Iris pigment epithelial cell (primary cell): ENCODE results near the gene DAPK2.
A peak's percentile ranks its signal among the peaks of the same experiment; 100 is the strongest.
"Not testable (repeated sequence)": the region's sequence is repeated elsewhere in the genome, so short reads cannot be mapped to it uniquely, and the experiment has no call there.

ENCODE experiments used
- DNase-seq: peaks from one replicate; pipeline ENCODE4 v3.0.0-alpha.2; 2011; ENCODE audit warnings: low read depth

DAPK2 gene

DNA sequence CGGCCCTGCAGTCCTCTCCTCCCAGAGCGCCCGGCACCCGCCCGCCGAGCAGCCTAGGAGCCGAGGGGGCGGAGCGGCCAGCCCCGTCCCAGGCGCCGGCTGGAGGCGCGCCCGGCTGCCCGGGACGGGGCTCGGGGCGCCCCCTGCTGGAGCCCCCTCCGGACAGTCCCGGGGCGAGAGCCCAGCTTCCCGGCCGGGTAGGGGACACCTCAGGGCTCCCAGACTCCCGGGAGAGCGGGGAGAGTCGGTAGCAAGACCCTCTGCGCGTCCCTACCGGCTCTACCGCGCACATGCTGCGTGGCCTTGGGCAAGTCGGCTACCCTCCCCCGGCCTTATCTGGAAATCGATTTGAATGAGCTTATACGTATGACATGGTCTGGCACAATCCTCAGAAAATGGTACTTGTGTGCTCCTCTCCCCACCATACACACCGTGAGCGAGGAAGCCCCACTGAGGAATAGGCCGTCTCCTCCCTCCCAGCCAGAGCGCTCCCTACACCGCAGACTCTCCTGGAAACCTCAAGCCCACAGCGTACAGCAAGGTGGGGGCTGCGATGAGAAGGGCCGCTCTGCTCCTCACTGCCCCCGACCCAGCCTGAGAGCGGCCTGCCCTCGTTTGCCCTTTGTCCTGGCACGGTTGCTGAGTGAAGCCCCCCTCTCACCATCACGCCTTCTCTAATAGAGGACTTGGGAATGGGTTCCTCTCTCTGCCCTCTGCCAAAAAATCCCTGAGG, at the start of gene DAPK2:
DAPK2 (minus strand) TSS at position 65 of the 733 bp plus-strand sequence. CDS start 6,224 bp downstream, outside the sequence.
- DNase-seq: peak; percentile 49

DNA sequence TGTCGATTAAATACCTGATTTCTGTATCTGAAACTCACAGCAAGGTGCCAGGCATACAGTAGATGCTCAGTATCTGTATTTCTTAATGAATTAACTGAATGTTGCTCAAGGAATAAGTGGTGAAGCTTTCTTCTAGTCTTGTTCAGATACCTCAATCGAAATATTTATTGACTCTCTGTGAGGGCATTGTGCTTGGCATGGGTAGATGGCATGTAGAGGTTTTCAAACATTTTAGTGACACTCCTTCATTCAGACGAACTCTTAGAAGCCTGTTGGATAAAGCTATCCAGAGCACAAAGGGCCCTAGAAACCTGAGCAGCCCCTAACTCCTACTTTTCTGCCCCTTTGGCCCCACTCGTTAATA, 49.1 kb upstream of the DAPK2 start:
- DNase-seq: no peak

DNA sequence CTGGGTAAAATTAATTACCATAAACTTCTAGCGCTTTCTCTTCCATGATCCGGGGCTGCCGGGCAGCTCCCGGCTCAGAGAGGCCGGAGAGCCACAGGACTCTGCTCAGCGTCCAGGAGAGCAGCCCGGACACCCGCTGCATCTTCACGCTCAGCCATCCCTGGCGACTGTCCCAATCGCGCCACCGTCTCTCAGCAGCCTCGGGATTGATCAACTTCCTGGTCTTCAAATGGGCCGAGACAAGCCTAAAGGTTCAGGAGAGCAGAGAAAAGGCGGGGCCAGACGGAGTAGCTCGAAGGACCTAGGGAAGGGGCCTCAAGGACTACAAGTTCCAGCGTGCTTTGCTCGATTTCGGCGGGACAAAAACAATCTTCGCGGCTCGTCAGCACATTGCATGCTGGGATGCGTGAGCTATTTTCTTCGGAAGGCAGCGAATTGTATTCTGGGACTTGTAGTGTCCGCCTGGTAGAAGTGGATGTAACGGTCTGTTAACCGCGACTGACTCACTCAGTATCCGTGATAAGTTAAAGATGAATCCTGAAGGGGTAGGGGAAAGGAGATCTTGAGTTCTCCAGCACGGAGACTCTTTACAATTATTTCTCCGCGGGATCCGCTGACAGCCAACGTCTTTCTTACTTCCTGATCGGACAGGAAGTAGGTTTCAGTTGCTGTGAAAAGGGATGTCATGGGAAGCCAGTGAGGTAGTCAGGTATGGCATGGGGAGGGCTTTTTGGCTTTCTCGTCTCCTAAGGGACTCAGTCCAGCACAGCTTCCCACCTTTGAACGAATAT, 47.5 kb upstream of the DAPK2 start, which contains the start of gene CIAO2A:
CIAO2A (minus strand) TSS at position 212 of the 791 bp plus-strand sequence; CDS start at position 142, 70 bp downstream.
- DNase-seq: peak; percentile 99

DNA sequence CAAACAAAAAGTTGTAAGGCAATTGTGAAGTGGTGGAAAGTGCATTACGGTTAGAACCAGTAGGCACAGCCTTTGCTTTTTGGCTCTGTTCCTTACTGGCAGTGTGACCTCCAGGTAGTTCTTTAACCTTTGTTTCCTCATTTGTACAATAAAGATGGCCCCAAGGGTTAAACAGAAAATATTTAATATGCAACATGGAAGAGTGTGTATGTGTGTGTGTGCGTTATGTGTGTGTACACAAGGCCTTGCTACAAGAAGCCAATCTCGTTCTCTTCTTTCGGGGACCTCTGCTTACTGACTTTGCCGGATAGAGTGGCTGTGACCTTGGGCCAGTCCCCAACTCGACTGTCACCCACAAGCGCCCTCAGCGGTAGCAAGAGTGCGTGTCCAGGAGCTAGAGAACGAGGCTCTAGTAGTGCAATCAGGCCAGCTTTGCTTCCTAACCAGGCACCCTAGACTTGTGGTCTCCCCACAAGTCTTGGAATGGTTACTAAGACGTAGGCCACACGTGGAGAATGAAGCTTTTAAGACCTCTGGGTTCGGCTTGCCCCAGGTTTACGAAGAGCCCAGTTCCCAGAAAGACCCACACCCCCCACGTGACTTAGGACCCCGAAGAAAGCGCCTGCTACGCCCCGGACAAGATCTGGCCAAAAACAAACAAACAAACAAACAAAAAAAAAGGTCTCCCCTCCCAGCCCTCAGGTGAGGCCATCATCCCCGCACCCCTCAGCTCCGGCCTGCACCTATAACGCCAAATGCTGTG, 46.8 kb upstream of the DAPK2 start:
- DNase-seq: peak; percentile 83

DNA sequence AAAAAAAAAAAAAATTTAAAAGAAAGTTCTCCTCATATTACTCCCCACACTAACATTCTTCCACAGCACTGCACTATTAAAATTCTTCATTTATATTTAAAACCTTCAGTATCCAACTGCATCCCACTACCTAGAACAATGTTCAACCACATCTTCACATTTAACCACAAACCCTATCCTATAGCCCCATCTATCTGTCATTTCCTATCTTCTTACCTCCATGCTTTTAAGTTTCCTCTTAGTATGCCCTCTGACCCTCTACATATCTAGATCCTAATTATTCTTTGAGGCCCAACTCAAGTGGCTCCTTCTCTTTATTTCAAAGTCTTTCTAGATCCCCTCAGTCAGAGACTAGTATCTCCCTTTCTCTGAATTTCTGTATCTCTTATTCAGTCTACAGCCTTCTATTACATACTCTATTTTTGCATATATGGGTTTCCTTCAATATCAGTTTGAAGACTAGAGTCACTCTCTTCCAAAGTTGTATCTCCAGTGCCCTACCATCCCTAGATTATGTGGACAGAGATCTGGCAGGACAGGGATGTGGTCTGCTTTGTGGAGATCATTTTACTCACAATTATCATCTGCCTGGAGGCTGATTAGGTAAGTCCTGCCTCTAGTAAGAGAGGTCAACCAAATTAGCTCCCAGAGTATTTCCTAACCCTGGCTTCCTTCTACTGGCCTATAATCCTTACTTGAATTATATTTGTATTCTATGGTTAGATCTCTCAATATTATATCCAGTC, 46.0 kb upstream of the DAPK2 start:
- DNase-seq: no peak

DNA sequence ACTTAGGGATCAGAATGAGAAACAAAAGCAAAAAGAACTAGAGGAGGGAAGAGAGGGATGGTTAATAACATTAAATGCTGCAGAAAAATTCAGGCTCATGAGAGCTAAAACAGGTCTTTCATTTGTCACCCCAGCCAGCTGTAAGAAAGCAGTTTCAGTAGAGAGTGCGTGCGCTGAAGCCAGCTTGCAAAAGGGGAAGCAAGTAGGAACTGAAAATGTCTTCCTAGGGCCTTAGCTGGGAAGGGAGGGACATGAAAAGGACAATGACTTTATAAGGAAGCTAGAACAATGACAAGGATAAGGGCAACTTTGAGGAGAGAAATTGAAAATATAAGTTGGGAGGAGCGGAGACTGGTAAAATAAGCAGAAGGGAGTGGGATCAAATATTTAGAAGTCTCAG, 44.2 kb upstream of the DAPK2 start:
- no peak for DNase-seq

DNA sequence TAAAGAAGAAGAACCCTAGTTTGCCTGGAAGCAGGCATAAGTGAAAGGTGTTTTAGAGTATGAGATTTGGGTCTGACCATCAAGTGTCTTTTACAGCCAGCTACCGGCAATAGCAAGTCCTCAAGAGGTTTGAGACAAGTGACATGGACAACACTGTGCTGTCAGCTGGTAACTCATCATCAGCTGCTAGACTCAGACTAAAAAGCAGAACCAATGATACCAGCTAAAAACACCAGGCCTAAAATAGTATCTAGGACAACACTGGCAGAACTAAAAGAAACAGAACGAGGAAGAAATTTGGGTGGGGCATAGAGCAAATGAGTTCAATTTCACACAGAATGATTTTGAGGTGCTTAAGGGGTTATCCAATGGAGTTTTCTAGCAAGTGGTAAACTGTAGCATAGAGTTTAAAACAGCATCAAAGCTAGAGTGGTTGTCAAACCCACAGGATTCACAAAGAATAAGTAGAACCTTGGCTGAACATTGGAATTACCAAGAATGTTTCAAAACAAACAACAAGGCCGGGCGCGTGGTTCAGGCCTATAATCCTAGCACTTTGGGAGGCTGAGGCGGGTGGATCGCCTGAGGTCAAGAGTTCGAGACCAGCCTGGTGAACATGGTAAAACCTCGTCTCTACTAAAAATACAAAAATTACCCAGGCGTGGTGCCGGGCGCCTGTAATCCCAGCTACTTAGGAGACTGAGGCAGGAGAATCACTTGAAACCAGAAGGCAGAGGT, 43.4 kb upstream of the DAPK2 start:
- DNase-seq: no peak

DNA sequence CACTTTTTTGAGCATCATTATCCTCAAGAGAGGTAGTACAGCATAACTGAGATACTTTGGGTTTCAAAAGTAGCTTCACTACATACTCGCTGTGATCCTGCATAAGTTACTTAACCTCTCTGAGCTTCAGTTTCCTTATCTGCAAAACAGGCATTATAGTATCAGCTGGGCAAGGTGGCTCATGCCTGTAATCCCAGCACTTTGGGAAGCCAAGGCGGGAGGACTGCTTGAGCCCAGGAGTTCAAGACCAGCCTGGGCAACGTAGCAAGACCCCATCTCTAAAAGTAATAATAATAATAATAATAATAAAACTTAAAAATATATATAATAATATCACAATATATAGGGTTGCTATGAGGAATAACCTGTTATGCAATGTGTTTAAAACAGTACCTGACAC, 36.5 kb upstream of the DAPK2 start:
- no peak for DNase-seq

DNA sequence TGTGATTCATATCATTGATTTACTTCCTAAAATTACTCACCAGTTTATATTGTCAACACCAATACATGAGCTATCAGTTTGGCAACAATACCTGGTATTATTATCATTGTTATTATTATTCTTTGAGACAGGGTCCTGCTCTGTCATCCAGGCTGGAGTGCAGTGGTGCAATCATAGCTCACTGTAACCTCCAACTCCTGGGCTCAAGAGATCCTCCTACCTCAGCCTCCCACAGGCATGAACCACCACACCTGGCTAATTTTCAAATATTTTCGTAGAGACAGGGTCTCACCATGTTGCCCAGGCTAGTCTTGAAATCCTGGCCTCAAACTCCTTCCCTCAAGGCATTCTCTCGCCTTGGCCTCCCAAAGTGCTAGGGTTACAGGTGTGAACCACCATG, 27.2 kb upstream of the DAPK2 start:
- DNase-seq: not testable (repeated sequence)

DNA sequence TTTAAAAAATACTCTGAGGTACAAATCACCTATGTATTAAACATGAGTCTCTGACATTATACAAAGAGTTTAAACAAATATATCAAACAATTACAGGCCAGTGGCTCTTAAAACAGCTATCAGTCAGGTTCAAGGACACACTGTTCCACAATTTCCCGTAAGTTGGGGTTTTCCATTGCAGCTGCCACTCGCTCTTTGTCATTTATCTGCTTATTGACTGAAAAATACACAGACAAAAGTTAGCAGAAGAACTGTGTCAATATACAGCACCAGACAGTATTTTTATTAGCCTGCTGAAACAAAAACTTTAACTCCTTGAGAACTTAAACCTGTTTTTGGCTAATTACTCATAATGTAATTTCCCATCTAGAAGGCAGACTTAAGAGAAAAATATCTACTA, 26.5 kb upstream of the DAPK2 start:
- peak; percentile 42 for DNase-seq

DNA sequence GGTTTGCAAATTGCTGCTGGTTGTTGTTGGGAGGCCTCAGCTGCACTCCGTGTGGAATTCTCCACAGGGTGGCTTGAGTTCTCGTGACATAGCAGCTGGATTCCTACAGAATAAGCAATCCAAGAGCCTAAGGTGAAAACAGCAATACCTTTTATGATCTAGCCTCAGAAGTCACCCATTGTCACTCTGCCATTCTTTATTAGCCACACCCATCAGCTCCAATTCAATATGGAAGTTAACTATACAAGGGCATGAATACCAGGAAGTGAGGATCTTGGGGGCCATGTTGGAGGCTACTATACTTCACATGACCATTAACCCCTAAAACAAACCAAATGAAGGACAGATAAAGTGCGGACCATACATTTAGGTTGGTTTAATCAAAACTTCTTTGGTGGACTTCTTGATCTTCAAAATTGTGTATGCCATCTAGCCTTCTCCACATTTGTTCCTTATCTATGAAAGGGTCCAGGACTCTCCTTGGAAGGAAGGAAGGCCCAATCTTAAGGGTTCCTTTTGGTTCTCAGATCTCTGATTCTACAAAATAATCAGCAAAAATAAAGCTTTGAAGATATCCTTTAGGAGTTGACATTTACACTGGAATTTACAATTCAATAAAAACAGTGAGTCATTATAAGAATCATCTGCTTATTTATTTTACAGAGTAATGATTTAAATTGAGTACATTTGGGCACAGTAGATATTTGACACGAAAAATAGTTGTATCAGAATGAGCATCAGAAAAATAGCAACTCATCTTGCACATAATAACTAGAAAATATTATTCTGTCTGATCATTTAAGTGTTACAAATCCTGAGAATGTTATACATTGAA, 25.9 kb upstream of the DAPK2 start:
- DNase-seq: peak; percentile 10

DNA sequence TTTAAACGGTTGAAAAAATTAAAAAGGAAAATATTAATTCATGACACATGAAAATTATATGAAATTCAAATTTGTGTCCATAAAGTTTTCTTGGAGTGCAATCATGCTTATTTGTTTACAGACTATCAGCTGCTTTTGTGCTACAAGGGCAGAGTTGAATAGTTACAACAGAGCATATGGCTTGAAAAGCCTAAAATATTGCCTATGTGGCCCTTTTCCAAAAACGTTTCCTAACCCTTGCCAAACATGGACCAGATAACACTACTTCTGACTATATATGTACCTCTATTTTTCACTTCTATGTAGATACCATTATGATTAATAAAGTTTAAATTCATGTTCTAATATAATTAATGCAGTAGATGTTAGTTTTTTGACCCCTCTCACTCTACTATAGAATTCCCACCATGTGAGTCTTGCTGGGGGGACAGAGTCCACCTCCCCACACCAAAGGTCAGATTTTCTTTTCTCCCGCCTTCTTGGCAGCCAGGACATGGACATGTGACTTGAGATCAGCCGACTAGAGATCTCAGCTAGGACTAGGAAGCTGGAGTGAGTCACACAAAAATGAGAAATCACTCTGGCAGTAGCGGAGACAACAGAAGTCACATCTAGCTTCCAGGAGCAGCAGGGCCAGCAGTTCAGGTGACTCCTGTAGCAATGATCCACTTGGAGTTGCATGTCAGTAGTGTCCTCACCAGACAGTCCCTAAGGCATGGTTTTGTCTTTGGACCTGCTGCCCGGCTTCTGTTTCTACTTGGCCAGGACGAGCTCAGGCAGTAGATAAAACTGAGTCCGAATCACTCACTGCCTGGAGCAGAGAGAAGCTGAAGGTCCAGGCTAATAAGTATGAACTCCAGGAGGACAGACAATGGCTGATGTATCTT, 24.9 kb upstream of the DAPK2 start:
- peak; percentile 94 for DNase-seq

DNA sequence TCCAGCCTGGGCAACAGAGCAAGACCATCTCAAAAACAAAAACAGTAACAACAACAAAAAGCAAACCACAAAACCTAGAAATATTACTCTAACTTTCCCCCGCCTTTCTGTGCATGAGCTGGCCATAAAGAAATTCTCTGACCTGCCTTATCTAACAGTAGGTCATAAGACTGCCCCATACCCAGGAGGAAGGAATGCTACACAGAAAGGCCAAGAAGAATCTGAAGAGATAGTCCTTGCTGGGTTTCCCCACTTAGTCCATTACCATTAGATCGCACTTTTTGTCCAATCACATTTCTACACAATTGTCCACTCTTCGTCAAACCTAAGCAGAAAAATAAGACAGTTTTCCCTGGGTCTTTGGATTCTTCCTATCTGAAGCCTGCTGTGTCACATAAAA, 23.8 kb upstream of the DAPK2 start:
- no peak for DNase-seq

DNA sequence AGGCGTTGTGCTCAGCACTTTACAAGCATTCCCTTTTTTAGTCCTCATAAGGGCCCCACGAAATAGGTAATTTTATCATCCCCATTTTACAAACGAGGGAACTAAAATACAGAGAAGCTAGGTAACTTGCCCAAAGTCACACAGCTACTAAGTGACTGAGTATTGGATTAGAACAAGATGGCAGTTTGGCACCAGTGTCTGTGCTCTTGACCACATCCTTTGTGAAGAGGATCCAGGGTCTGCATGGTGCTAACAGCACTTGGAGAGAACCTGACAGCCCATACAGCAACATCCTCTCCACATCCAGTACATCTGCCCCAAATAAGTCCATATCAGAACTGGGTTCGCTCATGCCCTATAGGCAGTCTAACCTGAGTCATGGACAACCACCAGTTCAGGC, 21.8 kb upstream of the DAPK2 start:
- no peak for DNase-seq

DNA sequence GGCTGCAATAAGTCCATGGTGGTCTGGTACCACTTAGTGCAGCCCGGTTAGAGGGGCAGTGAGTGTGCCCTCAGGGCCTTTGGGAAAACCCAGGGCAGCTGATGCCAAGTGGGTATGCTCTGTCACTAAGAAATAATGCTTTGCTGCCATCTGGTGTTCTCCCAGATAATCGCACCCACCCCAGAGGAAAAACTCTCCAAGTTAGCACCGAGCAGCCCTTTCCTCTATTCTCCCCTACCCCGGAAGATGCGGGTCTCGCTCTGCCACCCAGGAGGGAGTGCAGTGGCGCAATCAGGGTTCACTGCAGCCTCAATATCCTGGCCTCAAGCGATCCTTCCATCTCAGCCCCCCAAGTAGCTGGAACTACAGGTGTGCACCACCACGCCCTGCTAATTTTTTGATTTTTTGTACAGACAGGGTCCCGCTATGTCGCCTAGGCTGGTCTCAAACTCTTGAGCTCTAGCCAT, 21.3 kb upstream of the DAPK2 start:
- peak; percentile 43 for DNase-seq

DNA sequence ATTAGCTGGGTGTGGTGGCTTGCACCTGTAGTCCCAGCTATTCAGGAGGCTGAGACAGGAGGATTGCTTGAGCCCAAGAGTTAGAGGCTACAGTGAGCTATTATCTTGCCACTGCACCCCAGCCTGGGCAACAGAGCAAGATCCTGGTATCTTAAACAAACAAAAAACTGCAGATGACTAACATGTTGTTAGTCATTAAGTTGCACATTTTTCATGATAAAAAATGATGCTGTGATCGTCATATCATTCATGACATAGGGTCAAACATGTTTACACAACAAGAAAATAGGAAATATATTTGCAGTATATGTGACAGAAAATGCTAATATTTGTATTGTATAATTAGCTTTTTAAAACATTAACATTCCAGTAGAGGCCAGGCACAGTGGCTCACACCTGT, 20.2 kb upstream of the DAPK2 start:
- no peak for DNase-seq

DNA sequence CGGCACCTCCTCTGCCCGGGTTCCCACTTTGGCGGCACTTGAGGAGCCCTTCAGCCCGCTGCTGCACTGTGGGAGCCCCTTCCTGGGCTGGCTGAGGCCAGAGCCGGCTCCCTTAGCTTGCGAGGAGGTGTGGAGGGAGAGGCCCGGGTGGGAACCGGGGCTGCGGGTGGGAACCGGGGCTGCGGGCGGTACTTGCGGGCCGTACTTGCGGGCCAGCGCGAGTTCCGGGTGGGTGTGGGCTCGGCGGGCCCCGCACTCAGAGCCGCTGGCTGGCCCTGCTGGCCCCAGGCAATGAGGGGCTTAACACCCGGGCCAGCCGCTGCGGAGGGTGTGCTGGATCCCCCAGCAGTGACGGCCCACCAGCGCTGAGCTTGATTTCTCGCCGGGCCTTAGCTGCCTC, 14.4 kb upstream of the DAPK2 start:
- DNase-seq: no peak

DNA sequence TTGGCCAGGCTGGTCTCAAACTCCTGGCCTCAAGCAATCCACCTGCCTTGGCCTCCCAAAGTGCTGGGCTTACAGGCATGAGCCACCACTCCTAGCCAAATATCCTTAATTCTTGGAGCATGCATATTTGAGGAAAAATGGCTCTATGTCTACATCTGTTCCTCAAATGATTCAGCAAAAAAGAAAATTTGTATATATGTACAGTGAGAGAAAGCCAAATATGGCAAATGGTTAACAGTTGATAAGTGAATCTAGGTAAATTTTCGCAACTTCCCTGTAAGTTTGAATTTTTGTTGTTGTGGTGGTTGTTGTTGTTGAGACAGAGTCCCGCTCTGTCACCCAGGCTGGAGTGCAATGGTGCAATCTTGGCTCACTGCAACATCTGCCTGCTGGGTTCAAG, 12.8 kb upstream of the DAPK2 start:
- not testable (repeated sequence) for DNase-seq

DNA sequence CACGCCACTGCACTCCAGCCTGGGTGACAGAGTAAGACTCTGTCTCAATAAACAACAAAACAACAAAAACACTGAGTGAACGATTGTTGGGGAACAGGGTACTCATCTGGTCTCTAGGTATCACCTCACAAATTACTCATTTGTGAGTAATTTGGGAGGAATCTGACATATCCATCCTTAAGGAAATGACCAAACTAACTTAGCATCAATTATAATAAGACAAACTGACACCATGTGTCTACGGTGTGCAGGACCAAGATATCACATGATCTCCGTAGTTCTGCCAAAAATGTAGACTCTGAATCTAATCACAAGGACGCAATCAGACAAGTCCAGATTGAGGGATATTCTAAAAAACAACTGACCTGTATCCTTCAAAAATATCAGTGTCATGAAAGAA, 12.0 kb upstream of the DAPK2 start:
- no peak for DNase-seq
